Medulla oblongata (tissue), 1 donor: ENCODE data around the gene RAVER1.
"Not testable (repeated sequence)": the region's sequence is repeated elsewhere in the genome, so short reads cannot be mapped to it uniquely, and the experiment has no call there.

Source experiments
- DNase-seq: peaks from one replicate; pipeline ENCODE4 v3.0.0-alpha.2; 2015; ENCODE audit errors: extremely low spot score

The RAVER1 gene

GRCh38 chr19:10291554-10292205 is 41.6 kb downstream of the RAVER1 start:
- no peak for DNase-seq

GRCh38 chr19:10290876-10291553 is 42.3 kb downstream of the RAVER1 start:
- DNase-seq: peak; percentile 34

- no peak for DNase-seq
Measured at GRCh38 chr19:10290357-10290875, 42.9 kb downstream of the RAVER1 start.

GRCh38 chr19:10289836-10290356 is 43.4 kb downstream of the RAVER1 start, which contains the start of gene ICAM5:
Gene ICAM5, plus strand, starts transcription at chr19:10289952. Its CDS starts 92 bp downstream, at chr19:10290044.
- no peak for DNase-seq

DNA sequence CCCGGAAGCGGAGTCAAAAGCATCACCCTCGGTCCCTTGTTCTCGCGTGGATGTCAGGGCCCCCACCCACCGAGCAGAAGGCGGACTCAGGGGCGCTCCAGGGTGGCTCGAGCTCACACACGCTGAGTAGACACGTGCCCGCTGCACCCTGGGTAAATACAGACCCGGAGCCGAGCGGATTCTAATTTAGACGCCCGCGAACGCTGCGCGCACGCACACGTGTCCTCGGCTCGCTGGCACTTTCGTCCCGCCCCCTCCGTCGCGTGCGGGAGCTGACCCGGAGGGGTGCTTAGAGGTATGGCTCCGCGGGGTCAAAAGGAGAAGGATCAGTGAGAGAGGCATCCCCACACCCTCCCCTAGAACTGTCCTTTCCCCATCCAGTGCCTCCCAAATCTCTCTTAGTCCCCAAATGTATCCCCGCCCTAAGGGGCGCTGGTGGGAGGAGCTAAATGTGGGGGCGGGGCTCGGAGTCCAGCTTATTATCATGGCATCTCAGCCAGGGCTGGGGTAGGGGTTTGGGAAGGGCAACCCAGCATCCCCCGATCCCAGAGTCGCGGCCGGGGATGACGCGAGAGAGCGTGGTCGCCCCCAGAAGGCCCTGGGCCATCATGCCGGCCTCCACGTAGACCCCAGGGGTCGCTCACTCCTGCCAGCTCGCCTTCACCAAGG is 44.0 kb downstream of the RAVER1 start:
- no peak for DNase-seq

DNA sequence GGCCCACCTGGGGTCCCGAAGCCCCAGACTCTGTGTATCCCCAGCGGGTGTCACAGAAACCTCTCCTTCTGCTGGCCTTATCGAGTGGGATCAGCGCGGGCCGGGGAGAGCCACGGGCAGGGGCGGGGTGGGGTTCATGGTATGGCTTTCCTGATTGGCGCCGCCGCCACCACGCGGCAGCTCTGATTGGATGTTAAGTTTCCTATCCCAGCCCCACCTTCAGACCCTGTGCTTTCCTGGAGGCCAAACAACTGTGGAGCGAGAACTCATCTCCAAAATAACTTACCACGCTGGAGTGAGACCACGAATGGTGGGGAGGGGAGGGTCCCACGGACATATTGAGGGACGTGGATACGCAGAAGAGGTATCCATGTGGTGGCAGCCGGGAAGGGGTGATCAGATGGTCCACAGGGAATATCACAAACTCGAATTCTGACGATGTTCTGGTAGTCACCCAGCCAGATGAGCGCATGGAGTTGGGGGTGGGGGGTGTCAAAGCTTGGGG is 44.6 kb downstream of the RAVER1 start:
- DNase-seq: no peak

DNA sequence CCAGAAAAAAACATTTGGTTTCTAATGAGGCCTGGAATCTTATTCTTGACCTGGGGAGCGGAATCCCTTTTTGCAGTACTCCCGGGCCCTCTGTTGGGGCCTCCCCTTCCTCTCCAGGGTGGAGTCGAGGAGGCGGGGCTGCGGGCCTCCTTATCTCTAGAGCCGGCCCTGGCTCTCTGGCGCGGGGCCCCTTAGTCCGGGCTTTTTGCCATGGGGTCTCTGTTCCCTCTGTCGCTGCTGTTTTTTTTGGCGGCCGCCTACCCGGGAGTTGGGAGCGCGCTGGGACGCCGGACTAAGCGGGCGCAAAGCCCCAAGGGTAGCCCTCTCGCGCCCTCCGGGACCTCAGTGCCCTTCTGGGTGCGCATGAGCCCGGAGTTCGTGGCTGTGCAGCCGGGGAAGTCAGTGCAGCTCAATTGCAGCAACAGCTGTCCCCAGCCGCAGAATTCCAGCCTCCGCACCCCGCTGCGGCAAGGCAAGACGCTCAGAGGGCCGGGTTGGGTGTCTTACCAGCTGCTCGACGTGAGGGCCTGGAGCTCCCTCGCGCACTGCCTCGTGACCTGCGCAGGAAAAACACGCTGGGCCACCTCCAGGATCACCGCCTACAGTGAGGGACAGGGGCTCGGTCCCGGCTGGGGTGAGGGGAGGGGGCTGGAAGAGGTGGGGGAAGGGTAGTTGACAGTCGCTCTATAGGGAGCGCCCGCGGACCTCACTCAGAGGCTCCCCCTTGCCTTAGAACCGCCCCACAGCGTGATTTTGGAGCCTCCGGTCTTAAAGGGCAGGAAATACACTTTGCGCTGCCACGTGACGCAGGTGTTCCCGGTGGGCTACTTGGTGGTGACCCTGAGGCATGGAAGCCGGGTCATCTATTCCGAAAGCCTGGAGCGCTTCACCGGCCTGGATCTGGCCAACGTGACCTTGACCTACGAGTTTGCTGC is 46.3 kb downstream of the RAVER1 start, which contains the start of gene ICAM4:
ICAM4 (plus strand) TSS at position 153 of the 935 bp plus-strand sequence; CDS start at position 211, 58 bp downstream.
- DNase-seq: no peak

DNA sequence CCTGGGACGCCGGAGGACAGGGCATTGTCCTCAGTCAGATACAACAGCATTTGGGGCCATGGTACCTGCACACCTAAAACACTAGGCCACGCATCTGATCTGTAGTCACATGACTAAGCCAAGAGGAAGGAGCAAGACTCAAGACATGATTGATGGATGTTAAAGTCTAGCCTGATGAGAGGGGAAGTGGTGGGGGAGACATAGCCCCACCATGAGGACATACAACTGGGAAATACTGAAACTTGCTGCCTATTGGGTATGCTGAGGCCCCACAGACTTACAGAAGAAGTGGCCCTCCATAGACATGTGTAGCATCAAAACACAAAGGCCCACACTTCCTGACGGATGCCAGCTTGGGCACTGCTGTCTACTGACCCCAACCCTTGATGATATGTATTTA is 47.9 kb downstream of the RAVER1 start:
- DNase-seq: no peak

- DNase-seq: no peak
Measured at GRCh38 chr19:10284960-10285278, 48.4 kb downstream of the RAVER1 start.

DNA sequence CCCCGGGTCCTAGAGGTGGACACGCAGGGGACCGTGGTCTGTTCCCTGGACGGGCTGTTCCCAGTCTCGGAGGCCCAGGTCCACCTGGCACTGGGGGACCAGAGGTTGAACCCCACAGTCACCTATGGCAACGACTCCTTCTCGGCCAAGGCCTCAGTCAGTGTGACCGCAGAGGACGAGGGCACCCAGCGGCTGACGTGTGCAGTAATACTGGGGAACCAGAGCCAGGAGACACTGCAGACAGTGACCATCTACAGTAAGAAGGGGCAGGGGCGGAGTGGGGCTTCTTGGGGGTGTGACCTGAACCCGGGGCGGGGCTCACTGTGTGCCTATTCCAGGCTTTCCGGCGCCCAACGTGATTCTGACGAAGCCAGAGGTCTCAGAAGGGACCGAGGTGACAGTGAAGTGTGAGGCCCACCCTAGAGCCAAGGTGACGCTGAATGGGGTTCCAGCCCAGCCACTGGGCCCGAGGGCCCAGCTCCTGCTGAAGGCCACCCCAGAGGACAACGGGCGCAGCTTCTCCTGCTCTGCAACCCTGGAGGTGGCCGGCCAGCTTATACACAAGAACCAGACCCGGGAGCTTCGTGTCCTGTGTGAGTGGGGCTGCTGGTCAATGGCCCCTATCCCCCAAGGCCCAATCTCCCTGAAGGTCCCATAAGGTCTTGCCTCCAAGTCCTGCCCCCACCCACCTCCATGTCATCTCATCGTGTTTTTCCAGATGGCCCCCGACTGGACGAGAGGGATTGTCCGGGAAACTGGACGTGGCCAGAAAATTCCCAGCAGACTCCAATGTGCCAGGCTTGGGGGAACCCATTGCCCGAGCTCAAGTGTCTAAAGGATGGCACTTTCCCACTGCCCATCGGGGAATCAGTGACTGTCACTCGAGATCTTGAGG is 49.0 kb downstream of the RAVER1 start:
- no peak for DNase-seq

- DNase-seq: no peak
Measured at GRCh38 chr19:10283301-10284064, 49.8 kb downstream of the RAVER1 start.

- not testable (repeated sequence) for DNase-seq
Measured at GRCh38 chr19:10282043-10282442, 51.3 kb downstream of the RAVER1 start.

- DNase-seq: no peak
Measured at GRCh38 chr19:10279737-10280442, 53.4 kb downstream of the RAVER1 start.

DNA sequence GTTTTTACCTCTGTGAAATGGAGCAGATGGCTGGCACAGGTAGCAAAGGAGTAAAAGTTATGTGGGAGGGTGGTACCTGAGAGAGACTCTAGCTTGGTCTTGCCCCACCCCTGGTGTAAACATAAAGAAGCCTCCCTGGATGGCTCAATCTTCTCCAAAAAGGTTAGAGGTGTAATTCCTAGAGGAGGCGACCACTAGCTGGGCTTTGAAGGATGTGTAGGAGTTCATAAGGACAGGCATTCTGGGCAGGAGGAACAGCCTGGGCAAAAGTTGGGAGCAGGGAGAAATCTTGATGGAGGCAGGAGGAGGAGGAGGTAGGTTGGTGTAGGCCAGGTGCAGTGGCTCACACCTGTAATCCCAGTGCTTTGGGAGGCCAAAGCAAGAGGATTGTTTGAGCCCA is 54.4 kb downstream of the RAVER1 start:
- DNase-seq: no peak

GRCh38 chr19:10277795-10278589 is 55.3 kb downstream of the RAVER1 start:
- no peak for DNase-seq

- no peak for DNase-seq
Measured at GRCh38 chr19:10274589-10274988, 58.7 kb downstream of the RAVER1 start.

DNA sequence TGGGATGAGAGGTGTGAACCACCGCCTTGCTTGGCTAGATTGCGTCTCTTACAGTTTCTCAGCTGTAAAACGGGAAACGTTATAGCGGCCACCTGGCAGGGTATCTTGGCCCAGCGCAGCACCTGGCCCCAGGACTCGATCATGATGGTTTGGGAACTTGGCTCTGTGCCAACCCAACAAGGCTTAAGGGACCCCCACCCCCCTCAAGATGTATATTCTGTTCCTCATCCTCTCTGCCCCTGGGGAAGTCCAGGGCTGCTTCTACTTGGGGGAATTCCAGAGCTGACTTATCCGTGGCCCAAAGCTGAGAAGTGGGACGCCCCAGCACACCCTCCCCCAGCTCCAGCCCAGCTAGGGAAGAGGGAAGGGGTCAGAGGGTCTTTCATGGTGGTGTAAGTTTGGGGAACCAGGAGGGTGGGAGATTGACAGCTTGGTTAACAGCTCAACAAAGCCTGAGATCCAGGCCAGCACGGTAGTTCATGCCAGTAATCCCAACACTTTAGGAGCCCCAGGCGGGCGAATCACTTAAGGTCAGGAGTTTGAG is 61.7 kb downstream of the RAVER1 start:
- peak; percentile 48 for DNase-seq
